A673 (cell line): ENCODE data around the gene CEMIP.

Experiments used
- CTCF ChIP-seq: fragments of 300-800, 200-600 bp; sonication (generic); conservative IDR thresholded peaks from 2 replicates; pipeline ENCODE4 v1.5.1; 2017; ENCODE audit warnings: low read depth, mild to moderate bottlenecking, antibody characterized with exemption, low read length, moderate library complexity, mixed read lengths
- EZH2 ChIP-seq: fragments of 200-600 bp; sonication (generic); IDR thresholded peaks from 2 replicates; pipeline ENCODE4 v1.6.1; 2017; ENCODE audit warnings: borderline replicate concordance, low read depth, mild to moderate bottlenecking, mixed read lengths, antibody characterized with exemption, low read length; ENCODE audit not compliant: poor library complexity, severe bottlenecking

- TF ChIP-seq CTCF, result no peak
- no peak for TF ChIP-seq EZH2
Observed at GRCh38 chr15:80895965-80896364, 116.8 kb downstream of the CEMIP start.
